AG08395 (cell line): Measurements from ENCODE around the gene C14orf93.

ENCODE experiments used
- DNase-seq: peaks from one replicate; pipeline ENCODE4 v3.0.0; 2012; ENCODE audit warnings: mixed read lengths, low spot score

Gene C14orf93

DNA sequence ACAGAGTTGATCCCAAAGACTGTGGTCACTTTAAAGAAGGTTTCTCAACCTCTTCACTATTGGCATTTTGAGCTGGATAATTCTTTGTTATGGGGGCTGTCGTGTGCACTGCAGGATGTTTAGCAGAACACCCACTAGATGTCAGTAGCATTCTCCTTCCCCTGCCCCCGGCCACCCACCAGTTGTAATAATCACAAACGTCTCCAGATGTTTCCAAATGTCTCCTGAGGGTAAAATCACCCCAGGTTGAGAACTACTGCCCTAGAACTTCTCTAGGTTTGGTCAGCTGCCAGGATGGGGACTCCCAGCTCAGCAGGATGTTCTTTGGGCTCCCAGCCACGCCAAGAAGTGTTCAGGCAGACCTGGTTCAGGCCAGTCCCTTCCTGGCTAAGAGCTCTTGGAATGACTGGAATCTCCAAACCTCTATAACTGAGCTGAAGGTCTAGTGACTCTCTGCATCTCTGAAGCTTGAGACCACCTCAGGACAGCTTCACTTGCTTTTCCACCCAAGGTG is 15.1 kb downstream of the C14orf93 start:
- DNase-seq = peak; percentile 48

DNA sequence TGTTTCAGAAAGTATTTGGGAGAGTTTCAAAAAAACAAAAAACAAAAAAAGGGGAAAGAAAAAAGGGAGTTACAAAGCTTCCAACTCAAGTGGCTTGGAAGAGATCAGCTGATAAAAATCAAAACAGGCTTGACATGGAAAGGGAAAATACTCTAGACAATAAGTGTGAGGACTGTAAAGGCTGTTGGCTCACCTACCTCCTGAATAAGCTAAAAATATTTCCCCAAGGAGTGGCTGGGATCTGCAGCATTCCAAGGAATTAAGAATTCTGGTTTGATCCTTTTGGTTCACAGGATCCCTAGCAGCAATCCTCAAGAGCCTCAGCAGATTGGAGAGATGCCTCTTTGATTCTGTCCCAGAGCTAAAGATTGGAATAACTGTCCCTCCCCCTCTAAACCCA is 16.4 kb downstream of the C14orf93 start:
- DNase-seq = no peak

DNA sequence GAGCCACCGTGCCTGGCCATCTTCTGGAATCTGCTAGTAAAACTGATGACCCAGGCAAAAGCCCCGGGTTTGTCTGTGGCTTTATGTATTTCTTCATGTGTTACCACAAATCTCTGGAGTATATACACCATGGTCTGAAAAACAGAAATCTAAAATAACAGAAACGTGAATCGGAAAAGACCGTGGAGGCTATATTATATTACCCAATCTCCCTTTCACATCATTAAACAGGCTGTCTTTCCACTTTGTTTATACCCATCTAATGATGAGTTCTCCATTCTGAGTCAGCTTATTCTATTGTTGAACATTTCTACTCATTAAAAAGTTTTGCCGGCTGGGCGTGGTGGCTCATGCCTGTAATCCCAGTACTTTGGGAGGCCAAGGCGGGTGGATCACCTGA is 18.1 kb downstream of the C14orf93 start:
- no peak for DNase-seq

DNA sequence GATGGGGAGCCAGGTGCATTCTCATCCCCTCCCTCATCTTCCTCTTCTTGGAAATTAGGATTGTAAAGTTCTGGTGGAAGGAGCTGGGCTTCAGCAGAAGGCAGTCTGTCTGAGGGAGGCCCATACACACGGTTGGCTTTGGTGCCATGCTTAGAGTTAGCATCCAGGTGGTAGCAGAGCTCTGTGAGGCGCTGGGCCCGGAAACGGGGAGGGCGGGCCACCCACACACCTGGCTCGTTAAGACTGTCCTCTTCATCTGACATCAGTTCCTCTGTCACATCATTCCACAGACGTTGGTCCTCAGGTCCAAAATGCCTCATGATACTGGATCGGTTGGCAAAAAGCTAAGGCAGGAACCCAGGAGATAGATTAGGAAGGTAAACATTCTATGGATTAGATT is 22.7 kb downstream of the C14orf93 start:
- no peak for DNase-seq

DNA sequence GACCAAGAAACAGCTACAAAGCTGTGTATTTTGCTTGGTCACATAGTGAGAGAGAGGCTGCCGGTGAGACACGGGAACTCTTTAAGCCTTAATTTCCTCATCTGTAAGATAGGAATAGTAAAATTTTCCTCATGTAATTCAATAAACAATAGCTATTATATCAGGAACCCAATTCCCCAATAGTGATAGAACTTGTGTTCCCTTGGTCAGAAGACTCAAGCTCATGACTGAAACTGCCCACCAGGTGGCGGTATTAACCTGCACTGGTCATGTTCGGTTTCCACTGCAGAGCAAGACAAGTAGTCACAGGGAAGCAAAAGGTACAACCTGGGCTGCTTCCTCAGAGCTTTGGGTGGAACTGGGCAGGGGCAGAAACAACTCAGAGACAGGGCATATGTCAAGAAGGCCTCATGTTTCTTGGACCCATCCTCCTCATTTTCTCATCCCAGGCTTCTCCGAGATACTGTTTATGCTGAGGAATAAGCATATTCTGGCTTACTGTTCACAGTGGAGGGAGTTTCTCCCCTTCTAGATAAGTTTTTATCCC is 23.4 kb downstream of the C14orf93 start:
- peak; percentile 85 for DNase-seq

DNA sequence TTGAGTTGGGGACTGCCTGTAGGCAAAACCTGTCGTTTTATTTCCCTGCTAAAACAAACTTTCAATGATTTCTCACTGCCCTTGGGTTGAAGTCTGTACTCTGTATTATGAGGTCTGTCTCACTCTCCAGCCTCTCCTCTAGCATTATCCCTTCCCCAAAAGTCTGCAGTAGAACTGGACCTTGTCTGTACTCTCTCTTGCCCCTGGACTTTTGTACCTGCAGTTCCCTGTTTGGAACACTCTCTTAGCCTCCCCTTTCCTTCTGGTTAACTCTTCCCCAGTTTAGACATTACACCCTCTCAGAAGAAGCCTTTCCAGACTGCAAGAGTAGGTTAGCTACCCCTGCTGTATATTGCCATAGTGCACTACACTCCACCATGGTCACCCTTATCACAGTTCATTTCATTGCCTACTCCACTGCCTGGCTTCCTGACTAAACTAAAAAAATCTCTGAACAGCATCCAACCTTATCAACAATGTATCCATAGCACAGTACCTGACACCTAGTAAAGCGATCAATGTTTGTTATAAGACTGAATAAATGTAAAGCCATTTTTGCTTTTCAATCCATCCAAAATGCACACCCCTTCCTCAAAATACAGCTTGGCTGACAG is 23.9 kb downstream of the C14orf93 start:
- DNase-seq = no peak

DNA sequence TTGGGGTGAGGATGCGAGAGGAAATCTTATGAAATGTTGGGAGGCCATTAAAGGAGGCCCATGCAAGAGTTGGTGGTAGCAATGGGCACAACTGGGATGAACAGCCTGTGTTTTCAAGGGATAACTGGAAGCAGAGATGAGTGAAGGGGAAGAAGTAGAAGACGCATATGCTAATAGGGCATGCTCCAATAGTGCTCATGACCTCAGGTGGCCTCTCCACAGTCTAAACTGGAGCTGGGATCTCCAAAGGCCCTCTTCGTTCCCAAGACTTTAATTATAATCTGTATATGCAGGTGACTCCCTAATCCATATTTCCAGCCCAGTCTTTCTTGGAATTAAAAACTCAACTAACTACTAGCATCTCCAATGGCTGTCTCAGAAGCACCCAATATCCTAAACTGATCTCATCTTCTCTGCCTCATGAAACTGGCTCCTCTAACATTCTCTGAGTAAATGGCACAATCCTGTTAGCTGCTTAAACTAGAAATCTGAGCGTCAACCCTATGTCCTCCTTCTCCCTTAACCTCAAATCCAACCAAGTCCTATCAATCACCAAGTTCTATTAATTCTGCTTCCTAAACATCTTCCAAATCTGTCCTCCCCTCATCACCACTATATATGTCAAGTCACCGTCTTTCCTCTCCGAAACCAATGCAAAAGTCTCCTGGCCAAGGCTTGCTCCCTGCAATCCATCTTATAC is 24.8 kb downstream of the C14orf93 start:
- no peak for DNase-seq

DNA sequence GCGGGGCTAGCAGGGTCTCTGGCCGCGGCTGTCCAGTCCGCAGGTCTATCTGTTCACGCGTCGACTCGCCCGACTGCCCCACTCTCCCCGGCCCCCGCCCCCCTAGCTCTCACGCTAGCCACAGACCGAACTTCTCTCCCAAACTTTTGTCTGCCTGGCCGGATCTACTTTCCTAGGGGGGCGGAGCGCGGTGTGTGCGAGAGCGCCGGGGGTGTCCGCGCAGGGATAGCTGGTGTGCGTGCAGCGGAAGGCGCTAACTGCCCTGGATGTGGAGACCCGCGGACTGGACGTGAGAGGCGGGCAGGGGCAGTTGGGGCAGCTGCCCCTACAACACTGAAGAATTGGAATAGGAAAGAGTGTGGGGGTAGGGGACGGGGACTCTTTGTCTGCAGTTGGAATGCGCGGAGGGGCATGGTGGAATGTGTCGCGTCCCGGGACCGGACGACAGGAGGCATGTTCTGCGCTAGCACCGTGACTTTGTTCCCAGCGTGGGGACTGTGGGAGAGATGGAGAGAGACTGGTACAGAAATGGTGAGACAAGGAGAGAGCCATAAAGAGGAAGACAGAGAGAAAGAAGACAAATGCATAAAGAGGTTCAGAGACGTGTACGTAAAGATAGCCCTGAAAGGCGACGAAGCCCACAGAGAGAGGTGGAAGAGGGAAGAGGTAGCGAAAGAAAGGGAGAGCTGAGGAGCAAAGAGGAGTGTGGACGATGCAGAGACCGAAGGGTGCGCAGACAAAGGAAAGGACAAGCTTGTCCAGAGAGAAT is 27.3 kb downstream of the C14orf93 start, which contains the start of gene AJUBA:
Gene AJUBA, minus strand, starts transcription at position 75 of the 769 bp plus-strand sequence. CDS start 285 bp downstream, outside the sequence.
- DNase-seq = peak; percentile 94

DNA sequence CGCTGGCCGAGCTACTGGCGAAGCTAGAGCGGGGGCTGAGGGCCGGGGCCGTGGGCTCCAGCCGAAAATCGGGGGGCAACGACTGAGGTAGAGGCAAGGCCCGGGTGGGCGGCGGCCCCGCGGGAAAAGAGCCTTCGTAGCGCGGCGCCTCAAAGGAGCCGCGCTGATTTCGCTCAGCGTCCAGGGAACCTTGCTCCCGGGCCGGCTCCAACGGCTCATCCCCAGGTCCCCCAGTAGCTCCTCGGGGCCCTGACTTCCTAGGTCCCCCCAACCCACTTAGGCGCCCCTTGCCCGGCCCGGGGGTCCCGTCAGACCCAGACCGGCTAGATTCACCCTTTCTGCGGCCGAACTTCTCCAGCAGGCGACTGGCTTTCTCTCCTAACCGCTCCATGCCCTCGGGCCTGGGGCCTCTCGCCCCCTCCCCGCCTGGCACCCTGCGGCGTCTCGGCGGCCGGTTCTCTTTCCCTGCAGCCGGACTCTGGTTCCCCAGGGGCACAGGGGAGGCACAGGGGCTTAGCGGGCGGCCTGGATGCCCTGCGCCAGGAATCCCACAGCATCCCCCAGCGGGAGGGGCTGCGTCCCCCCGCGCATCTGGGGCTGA is 28.0 kb downstream of the C14orf93 start:
- no peak for DNase-seq

DNA sequence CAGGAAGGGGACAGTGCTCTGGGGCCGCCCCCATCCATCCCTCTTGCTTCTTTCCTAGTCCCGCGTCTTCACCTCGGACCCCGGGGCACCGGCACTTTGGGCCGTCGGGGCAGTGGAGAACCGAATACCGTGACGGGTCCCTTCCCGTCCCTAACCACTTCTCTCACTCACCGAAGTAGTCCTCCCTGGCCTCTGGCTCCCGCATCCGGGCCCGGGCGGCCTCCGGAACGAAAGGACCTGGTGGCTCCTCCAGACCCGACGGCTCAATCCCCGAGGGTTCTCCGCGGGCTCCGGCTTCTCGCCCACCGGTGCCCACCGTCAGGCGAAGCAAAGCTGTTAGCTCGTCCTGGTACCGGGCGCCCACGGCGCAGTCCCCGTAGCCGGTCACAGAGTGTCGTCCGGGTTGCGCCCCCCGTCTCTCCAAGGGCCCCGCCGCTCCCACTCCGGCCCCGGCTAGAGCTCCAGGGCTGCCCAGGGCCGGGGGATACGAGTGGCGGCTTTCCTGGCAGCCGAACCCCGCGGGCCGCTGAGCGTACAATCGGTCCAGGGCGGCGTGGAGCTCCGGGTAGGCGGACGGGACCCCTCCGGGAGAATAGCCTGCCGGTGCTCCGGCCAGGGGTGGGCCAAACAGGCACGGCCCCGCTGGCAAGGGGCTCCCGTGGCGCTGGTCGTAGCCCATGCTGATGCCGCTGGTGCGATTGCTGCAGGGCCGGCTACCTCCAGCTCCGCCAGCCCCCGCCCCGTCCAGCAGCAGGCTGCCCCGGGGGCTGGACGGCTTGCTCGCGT is 28.7 kb downstream of the C14orf93 start:
- DNase-seq = no peak

DNA sequence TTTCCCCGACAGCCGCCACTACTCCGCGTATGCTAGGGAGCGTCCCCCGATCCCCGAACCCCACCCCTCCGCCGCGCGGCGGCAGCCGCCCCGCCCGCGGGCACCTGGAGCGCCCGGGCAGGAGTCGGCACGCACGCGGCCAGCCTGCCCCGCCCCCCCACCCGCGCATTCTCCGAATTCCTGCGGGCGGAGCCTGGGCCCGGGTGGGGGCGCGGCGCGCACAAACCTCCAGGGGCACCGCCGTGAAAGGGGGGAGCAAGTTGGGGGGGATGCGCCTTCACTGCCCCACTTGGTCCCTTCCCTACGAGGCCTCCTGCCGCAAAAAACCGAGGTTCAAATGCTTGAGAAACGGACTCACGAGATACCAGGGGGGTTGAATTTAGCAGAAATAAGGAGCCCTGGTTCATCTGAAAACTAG is 29.3 kb downstream of the C14orf93 start:
- DNase-seq = peak; percentile 84

DNA sequence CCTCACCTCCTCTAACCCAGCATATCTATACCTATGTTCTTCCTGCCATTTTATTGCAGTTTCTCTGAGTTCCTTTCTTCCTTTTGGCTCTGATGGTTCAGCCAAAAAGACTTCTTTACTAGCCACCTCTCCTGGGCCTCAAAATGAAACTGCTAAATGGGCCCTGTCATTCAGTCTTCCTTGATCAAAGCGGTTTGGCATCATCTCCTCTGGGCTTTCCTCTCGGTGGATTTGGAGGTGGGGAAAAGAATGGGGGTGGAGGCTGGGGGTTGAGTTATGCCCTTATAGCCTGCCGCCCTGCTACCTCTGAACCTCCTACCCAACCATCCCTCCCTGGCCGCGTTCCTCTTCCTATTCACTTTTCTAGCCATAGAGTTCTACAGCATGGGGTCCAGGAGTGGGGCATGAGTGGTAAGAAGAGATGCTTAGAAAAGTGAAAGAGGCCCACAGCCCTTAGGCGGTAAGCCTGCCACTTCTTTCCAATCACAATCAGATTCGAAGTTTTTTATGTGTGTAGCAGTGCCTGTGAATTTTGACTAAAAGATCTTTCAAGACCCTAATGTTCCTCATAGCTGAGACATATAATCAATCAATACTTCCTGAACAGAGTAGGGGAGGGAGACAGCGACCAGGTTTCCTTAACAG is 30.1 kb downstream of the C14orf93 start:
- no peak for DNase-seq

DNA sequence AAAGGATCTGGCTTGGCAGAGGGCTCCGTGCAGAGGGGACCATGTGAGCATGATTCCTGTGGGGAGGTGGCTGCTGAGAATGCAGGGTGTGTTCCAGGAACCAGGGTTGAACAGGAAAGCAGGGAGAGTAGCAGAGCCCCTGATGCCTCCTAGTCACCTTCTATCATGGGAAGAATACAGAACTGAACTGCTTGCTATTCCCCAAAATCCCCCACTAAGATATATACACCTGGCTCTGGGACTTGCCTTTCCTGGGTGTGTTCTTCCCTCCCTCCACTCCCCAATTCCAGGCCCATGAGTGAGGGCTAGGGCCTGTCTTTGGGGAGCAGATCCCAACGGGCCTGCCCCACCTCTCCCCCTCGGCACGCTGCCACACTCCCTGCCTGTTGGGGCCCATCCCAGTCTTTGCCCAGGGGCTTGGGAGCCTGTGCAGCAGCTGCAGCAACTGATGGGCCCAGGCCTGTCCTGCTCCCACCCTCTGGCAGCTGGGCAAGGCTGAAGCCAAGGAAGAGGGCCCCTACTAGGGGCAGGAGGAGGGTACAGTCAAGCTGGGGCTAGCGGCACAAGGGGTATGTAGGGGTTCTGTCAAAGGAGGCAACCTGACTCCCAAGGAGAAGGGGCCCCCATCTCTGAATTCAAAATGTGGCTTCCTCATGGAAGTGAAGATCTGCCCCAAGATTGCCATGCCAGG is 30.8 kb downstream of the C14orf93 start:
- DNase-seq = no peak

DNA sequence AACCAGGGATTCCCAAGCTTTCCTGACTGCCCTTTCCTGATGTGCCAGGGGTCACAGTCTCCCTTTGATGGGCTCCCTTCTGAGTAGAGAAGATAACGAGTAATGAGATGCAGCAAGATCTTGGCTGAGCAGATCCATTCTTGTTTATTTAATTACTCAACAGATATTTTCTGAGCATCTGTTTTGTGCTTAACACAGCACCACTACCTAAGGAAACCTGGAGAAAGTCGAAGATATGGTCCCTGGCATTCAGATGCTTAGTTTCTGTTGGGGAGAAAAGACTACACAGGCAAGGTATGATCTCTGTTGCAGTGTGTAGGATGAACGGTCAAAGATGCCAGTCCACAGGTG is 31.5 kb downstream of the C14orf93 start:
- no peak for DNase-seq

DNA sequence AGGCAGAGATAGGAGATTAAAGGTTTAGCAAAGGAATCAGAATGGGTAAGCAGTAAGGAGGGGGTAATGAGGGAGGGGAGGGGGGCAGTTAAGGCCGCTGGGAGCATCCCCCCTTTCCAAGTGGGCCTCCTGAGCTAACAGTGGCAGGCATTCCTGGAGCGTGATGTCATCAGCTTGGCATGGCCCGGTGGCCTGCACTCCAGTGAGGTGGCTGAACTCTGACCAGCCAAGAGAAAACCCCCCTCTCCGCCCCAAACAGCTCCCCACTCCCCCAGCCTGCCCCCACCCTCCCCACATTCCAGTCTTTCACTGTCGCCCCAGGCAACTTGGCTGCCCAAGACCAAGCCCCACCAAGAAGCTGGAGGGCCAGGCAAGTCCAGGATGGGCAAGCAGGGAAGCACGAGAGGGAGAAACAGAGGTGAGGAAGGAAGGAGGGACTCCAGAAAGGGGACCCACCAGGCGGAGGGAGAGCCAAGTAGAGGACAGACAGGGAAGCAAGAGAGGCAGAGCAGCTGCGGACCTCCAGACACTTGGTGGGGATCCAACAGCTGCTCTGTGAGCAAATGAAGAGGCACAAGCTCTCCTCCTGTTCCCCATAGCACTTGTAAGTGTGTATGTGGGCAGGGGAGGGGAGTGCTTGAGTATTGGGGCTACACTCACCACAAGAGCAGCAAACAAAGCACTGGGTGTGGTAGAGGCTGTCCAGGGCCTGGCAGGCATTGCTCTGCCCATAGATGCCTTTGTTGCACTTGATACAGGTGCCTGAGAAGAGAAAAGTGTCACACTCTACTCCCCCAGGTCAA is 32.1 kb downstream of the C14orf93 start:
- DNase-seq = peak; percentile 91

DNA sequence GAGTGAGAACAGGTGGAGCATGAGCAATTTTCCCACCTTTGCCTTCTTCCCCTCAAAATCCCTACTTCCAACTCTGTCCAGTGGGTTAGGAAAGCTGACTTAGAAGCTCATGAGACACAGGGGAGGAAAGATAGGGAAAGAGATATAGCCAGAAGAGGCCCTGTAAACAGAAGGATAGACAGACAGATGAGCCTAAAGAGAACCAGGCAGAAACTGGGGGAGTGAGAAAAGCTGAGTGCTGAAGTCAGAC is 32.6 kb downstream of the C14orf93 start:
- DNase-seq = no peak

DNA sequence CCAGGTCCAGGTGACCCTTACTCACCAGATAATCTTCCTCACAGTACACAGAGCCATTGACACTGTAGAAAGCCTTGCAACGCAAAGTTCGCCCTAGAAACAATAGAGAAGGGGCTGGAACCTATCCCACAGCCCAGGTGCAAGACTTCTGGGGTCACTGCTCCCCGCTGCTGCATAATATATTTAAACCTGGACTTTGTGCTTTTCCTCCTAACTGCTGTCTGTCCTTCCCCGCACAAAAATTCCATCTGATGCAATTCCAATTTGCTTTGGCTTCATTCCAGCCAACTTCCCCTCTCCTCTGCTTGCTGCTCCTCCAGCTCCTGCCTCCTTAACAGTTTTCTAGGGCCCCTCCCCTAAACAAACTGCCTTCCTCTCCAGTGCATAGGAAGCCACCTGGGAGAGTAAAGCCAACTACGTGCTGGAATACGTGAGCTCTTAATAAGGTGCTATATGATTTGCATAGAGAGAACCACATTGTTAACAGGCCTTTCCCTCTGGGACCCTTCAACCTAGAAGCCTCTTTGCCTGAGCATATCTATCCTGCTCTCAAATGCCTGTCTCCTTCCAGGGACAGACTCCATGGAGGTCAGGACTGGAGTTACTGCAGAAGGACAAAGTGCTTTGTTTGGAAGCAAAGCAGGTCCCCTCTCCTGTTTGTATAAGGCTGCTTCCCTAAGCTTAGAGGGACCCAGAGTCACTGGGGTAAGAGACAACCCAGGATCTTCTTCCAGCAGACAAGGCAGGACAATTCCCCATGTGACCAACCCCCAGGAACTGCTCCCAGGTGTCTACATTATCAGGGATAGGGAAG is 33.1 kb downstream of the C14orf93 start:
- no peak for DNase-seq

DNA sequence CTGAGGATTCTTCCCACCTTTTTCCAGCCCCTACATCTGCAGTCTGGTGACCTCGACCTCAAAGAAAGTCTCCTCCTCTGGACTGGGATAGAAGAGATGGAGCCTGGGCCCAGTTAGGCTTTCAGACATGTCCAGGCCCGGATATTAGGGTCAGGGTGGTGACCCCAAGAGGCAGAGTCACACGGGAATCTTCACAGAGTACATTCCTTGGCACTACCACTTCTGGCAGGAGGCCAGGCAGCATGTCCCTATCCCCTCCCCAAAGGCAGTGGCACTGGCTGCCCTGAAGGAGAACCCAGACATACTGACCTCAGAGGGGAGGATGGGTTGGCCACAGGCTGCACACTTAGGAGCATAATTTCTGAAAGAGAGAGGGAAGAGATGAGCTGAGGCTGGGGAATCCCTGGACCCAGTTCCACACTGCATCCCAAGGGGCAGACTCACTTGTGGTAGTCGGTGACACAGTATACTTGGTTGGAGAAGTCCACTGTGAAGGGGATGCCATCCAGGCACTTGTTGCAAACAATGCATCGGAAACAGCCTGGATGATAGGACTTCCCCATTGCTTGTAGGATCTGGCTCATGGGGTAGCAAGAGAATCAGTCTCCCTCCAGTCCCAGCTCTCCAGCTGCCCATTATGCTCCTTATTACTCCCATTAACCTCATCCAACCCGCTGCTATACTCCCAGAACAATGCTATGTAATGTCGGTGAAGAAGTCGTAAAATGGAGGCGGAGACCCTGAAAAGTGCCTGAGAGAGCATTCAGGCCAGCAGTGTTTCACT is 35.2 kb downstream of the C14orf93 start:
- DNase-seq = no peak
